H1 (cell line): ENCODE measurements around the gene SAG. TPM values are rescaled to one million over a fixed set of nuclear protein-coding genes. Genes with fewer than 3 reads are reported as not detected.

Experiments used
- ATF2 ChIP-seq: IDR thresholded peaks from 2 replicates; pipeline ENCODE4 v1.6.1; 2012; ENCODE audit warnings: low read length, inconsistent platforms
- CHD7 ChIP-seq: fragments of 300-600 bp; sonication (generic); IDR thresholded peaks from 2 replicates; pipeline ENCODE4 v1.7.1; 2012; ENCODE audit warnings: low read length, moderate library complexity, mild to moderate bottlenecking, inconsistent platforms; ENCODE audit not compliant: insufficient replicate concordance
- CREB1 ChIP-seq: IDR thresholded peaks from 2 replicates; pipeline ENCODE4 v1.6.1; 2012; ENCODE audit warnings: inconsistent platforms
- E2F6 ChIP-seq: IDR thresholded peaks from 2 replicates; pipeline ENCODE4 v1.6.1; 2012; ENCODE audit warnings: inconsistent platforms
- HDAC6 ChIP-seq: IDR thresholded peaks from one replicate; pipeline ENCODE4 v1.7.1; 2012; ENCODE audit warnings: low read depth, mild to moderate bottlenecking, inconsistent platforms, low read length, moderate library complexity
- MAFK ChIP-seq: IDR thresholded peaks from 2 replicates; pipeline ENCODE4 v1.6.1; 2012; ENCODE audit warnings: low read depth, mild to moderate bottlenecking, improper control_type of control experiment, low read length
- RBBP5 ChIP-seq: IDR thresholded peaks from 2 replicates; pipeline ENCODE4 v1.7.1; 2012; ENCODE audit warnings: low read depth, mild to moderate bottlenecking, inconsistent platforms, low read length, moderate library complexity, borderline replicate concordance
- RNF2 ChIP-seq: fragments of 200-900, 300-1000 bp; sonication (generic); IDR thresholded peaks from 2 replicates; pipeline ENCODE4 v1.7.1; 2016; ENCODE audit warnings: borderline replicate concordance, low read depth, mild to moderate bottlenecking, antibody characterized with exemption, low read length; ENCODE audit not compliant: poor library complexity, severe bottlenecking; ENCODE audit errors: missing control alignments
- SP1 ChIP-seq: IDR thresholded peaks from 2 replicates; pipeline ENCODE4 v1.6.1; 2011; ENCODE audit warnings: low read depth, low read length
- SP2 ChIP-seq: IDR thresholded peaks from 2 replicates; pipeline ENCODE4 v1.6.1; 2012; ENCODE audit warnings: mild to moderate bottlenecking, low read length, inconsistent platforms
- polyA plus RNA-seq, 7 experiments: library from polyadenylated mRNA; depleted of rRNA in 3 of 7; stranded (reverse) in 5 of 7; unstranded in 2 of 7; fragments of >200 nt in 5 of 7; fragments of 200-250 nt in 2 of 7; gene quantifications; 1 replicate in 5 of 7; 2 replicates in 1 of 7; 4 replicates in 1 of 7; pipeline versions ENCODE4 v1.2.1 to v1.2.3, GENCODE V29; 2011 to 2013; ENCODE audit warnings: missing spikeins in 2 of 7, mixed read lengths in 2 of 7
- total RNA-seq: library from RNA; stranded (reverse); fragmentation: NEBNext Ultra II Directional; extraction: Animal tissue kit (Norgen Biotek cat#: 25700); gene quantifications from 2 replicates; pipeline ENCODE4 v1.2.1, GENCODE V29; 2021

Gene SAG
- total and polyA plus RNA-seq, 2 of the 8 experiments (the other 6 are each of a cell fraction or from before 2014, with no cell fraction given), result not detected

- TF ChIP-seq CHD7 (no peak), ATF2 (no peak), MAFK (no peak), HDAC6 (no peak), CREB1 (no peak), E2F6 (no peak), SP2 (no peak), RNF2 (no peak), SP1 (no peak), RBBP5 (no peak)
Measured at GRCh38 chr2:233264667-233265066, 42.9 kb upstream of the SAG start (continued).
